Measurements from ENCODE around the gene SEH1L. TPM values are rescaled to one million over a fixed set of nuclear protein-coding genes. Genes with fewer than 3 reads are reported as not detected.

SEH1L gene
- total RNA-seq, 6 experiments from 2014 or later, result 54.8 to 61.8 (median 58.0) TPM

DNA sequence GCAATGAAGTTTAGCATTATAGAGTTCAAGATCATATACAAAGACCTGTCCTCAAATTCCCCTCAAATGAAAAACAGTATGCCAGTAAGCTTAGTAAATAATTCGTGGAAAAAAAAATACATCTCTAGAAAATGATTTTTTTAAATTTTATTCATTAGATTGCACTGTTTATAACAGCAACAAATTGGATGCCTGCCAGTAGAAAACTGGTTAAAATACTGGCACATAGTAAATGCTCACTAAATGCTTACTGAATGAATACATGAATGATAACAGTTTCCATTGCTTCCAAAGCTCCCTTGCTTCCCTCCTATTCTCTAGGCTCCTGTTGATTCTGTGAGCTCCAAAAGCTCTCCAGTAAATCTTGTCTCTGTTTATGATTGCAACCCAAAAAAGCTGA lies 25.5 kb upstream of the SEH1L start:
- Mint-ChIP-seq H3K9me3 (no peaks in the 10 kb centered on the region), H3K27me3 (ENCODE audit: insufficient read depth) (peaks cover 2% of the 10 kb centered on the region), H3K36me3 (ENCODE audit: low read depth) (no peaks in the 10 kb centered on the region), H3K27ac (no peak overlapping the region), H3K4me1 (ENCODE audit: low read depth) (no peaks in the 10 kb centered on the region), H3K4me3 (no peak overlapping the region)
- TF ChIP-seq, protein P1, sequence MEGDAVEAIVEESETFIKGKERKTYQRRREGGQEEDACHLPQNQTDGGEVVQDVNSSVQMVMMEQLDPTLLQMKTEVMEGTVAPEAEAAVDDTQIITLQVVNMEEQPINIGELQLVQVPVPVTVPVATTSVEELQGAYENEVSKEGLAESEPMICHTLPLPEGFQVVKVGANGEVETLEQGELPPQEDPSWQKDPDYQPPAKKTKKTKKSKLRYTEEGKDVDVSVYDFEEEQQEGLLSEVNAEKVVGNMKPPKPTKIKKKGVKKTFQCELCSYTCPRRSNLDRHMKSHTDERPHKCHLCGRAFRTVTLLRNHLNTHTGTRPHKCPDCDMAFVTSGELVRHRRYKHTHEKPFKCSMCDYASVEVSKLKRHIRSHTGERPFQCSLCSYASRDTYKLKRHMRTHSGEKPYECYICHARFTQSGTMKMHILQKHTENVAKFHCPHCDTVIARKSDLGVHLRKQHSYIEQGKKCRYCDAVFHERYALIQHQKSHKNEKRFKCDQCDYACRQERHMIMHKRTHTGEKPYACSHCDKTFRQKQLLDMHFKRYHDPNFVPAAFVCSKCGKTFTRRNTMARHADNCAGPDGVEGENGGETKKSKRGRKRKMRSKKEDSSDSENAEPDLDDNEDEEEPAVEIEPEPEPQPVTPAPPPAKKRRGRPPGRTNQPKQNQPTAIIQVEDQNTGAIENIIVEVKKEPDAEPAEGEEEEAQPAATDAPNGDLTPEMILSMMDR (IDR thresholded peaks at IDR 0.05), result no peak
- DNase-seq, result no peak

DNA sequence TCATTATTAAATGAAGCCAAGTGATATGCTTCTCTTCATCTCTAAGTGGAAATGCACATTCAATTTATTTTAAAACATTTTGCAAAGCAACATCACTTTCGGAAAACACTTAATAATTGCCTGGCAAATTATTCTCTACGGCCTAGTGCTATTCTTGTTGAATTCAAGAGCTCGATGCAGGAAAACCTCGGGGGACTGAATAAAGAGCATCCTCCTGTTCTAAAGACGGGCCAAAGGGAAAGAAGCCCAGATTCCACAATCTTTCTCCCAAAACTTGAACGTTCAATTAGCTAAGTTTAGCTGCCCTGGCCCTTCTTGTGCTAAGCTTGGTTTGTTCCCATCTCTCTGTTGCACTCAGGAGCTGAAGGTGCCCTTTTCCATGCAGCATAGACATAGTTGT lies 23.2 kb upstream of the SEH1L start:
- Mint-ChIP-seq H3K4me3 (no peak overlapping the region), H3K4me1 (ENCODE audit: low read depth) (no peaks in the 10 kb centered on the region), H3K36me3 (ENCODE audit: low read depth) (no peaks in the 10 kb centered on the region), H3K9me3 (no peaks in the 10 kb centered on the region), H3K27ac (no peak overlapping the region), H3K27me3 (ENCODE audit: insufficient read depth) (no peaks in the 10 kb centered on the region; the same call in none of the 2 replicates)
- TF ChIP-seq, protein P1 (IDR thresholded peaks at IDR 0.05), result no peak
- DNase-seq, result no peak

DNA sequence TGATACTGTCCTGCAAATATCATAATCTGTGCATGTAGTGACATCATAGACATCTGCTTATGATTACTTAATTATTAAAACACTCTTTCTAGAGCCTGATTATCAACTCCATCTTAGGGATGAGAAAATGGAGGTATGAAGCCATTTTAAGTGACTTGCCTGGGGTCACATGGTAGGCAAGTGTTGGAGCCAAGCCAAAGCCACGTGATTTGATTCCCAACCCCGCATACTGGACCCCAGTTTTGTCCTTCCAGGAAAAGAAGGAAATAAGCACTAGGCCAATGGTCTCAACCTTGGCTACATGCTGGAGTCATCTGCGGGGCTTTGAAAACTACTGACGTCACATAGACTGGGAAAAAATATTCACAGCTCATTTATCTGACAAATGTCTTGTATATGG lies 19.6 kb upstream of the SEH1L start:
- Mint-ChIP-seq H3K27me3 (ENCODE audit: insufficient read depth) (no peaks in the 10 kb centered on the region; the same call in none of the 2 replicates), H3K4me1 (ENCODE audit: low read depth) (0 out of 2 replicates have a peak, but pooled peaks cover under 1% of the 10 kb centered on the region), H3K27ac (no peak overlapping the region), H3K36me3 (ENCODE audit: low read depth) (no peaks in the 10 kb centered on the region), H3K4me3 (no peak overlapping the region), H3K9me3 (no peaks in the 10 kb centered on the region)
- no peak for DNase-seq
- TF ChIP-seq, protein P1 (IDR thresholded peaks at IDR 0.05), result no peak

DNA sequence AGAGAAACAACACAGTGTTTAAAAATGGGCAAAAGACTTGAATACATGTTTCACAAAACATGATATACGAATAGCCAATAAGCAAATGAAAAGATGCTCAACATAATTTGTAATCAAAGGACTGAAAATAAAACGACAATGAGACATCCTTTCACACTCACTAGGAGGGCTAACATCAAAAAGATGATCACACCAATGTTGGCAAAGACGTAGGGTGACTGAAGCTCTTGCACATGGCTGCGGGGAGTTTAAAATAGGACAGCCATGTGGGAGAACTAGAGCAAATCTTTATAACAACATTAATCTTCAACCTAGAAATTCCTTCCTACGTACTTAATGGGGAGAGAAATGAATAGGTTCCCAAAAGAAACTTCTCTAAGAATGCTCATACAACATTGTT lies 19.2 kb upstream of the SEH1L start:
- DNase-seq, result no peak
- Mint-ChIP-seq H3K27me3 (ENCODE audit: insufficient read depth) (no peaks in the 10 kb centered on the region; the same call in none of the 2 replicates), H3K4me1 (ENCODE audit: low read depth) (0 out of 2 replicates have a peak, but pooled peaks cover 5% of the 10 kb centered on the region), H3K36me3 (ENCODE audit: low read depth) (no peaks in the 10 kb centered on the region), H3K9me3 (no peaks in the 10 kb centered on the region), H3K27ac (no peak overlapping the region), H3K4me3 (no peak overlapping the region)
- TF ChIP-seq, protein P1 (IDR thresholded peaks at IDR 0.05), result no peak

DNA sequence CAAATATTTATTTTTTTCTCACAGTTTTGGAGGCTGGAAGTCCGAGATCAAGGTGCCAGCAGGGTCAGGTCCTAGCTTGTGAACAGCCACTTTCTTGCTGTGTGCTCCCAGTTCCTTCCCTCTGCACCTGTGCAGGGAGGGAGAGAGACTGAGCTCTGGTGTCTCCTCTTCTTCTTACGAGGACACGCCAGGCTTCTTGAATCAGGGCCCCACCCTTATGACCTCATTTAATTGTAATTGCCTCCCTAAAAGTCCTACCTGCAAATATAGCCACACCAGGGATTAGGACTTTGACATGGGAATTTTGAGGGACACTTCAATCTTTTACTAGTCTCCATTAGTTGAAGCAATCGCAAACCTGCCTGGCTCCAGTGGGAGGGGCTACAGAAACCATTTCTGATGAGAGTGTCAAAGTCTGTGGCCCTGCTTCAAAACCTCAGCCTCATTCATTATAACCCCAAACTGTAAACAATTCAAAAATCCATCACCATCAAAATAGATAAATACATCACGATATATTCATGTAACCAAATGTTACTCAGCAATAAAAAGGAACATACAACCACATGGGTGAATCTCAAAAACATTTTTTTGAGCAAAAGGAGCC lies 18.2 kb upstream of the SEH1L start:
- Mint-ChIP-seq H3K4me3 (no peak overlapping the region), H3K27me3 (ENCODE audit: insufficient read depth) (no peaks in the 10 kb centered on the region; the same call in 1 of the 2 replicates), H3K36me3 (ENCODE audit: low read depth) (no peaks in the 10 kb centered on the region), H3K4me1 (ENCODE audit: low read depth) (peaks cover 10% of the 10 kb centered on the region), H3K9me3 (no peaks in the 10 kb centered on the region), H3K27ac (no peak overlapping the region)
- DNase-seq, result no peak
- TF ChIP-seq, protein P1 (IDR thresholded peaks at IDR 0.05), result no peak

Data from HFFc6 (cell line).